ENCODE results near the gene GGPS1.
"Not testable (repeated sequence)": the region's sequence is repeated elsewhere in the genome, so short reads cannot be mapped to it uniquely, and the experiment has no call there.

Gene GGPS1

GRCh38 chr1:235342039-235342438 lies 13.7 kb downstream of the GGPS1 start:
- H3K36me3 Mint-ChIP-seq (ENCODE audit: low read depth), result peaks cover 56% of the 10 kb centered on the region
- no peak overlapping the region for H3K4me3 Mint-ChIP-seq
- H3K27me3 Mint-ChIP-seq, result no peaks in the 10 kb centered on the region
- DNase-seq, result no peak
- H3K9me3 Mint-ChIP-seq, result no peaks in the 10 kb centered on the region
- peak overlapping the region; percentile 17 for H3K27ac Mint-ChIP-seq
- peaks cover 15% of the 10 kb centered on the region for H3K4me1 Mint-ChIP-seq (ENCODE audit: low read depth)

- H3K9me3 Mint-ChIP-seq, result no peaks in the 10 kb centered on the region
- H3K27me3 Mint-ChIP-seq, result no peaks in the 10 kb centered on the region
- no peak overlapping the region for H3K4me3 Mint-ChIP-seq
- DNase-seq, result no peak
- H3K27ac Mint-ChIP-seq, result peak overlapping the region; percentile 27
- peaks cover 13% of the 10 kb centered on the region for H3K4me1 Mint-ChIP-seq (ENCODE audit: low read depth)
- H3K36me3 Mint-ChIP-seq (ENCODE audit: low read depth), result peaks cover 53% of the 10 kb centered on the region
Measured at GRCh38 chr1:235342471-235342870, 14.1 kb downstream of the GGPS1 start.

- peak overlapping the region; percentile 50 for H3K27ac Mint-ChIP-seq
- no peak overlapping the region for H3K4me3 Mint-ChIP-seq
- H3K36me3 Mint-ChIP-seq (ENCODE audit: low read depth), result peaks cover 47% of the 10 kb centered on the region
- peaks cover 13% of the 10 kb centered on the region for H3K4me1 Mint-ChIP-seq (ENCODE audit: low read depth)
- DNase-seq, result no peak
- H3K27me3 Mint-ChIP-seq, result no peaks in the 10 kb centered on the region
- no peaks in the 10 kb centered on the region for H3K9me3 Mint-ChIP-seq
Measured at GRCh38 chr1:235343726-235344125, 15.4 kb downstream of the GGPS1 start.

DNA sequence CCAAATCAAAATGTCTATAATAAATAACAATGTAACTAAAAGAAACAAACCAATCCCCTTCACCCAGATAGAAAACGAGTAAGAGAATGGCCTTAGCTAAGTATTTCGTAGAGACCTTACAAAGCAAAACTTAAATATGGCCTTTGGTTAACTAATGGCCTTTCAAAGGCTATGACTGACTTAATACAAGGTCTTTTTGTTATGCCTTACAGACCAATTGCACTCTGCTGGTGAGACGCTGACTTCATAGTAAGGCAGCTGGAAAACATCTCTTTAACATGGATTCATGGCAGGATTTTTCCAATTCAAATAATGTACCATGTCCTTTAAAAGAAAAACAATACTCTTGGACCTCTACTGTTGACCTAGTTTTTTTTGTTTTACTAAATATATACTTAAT lies 23.1 kb downstream of the GGPS1 start:
- Mint-ChIP-seq H3K27me3 (no peaks in the 10 kb centered on the region), H3K27ac (no peak overlapping the region), H3K9me3 (no peaks in the 10 kb centered on the region), H3K36me3 (ENCODE audit: low read depth) (peaks cover 3% of the 10 kb centered on the region), H3K4me3 (no peak overlapping the region), H3K4me1 (ENCODE audit: low read depth) (no peaks in the 10 kb centered on the region)
- DNase-seq, result no peak

- DNase-seq, result no peak
- Mint-ChIP-seq H3K4me3 (no peak overlapping the region), H3K36me3 (ENCODE audit: low read depth) (peaks cover under 1% of the 10 kb centered on the region), H3K27me3 (no peaks in the 10 kb centered on the region), H3K27ac (no peak overlapping the region), H3K9me3 (no peaks in the 10 kb centered on the region), H3K4me1 (ENCODE audit: low read depth) (no peaks in the 10 kb centered on the region)
Measured at GRCh38 chr1:235351898-235352297, 23.5 kb downstream of the GGPS1 start.

DNA sequence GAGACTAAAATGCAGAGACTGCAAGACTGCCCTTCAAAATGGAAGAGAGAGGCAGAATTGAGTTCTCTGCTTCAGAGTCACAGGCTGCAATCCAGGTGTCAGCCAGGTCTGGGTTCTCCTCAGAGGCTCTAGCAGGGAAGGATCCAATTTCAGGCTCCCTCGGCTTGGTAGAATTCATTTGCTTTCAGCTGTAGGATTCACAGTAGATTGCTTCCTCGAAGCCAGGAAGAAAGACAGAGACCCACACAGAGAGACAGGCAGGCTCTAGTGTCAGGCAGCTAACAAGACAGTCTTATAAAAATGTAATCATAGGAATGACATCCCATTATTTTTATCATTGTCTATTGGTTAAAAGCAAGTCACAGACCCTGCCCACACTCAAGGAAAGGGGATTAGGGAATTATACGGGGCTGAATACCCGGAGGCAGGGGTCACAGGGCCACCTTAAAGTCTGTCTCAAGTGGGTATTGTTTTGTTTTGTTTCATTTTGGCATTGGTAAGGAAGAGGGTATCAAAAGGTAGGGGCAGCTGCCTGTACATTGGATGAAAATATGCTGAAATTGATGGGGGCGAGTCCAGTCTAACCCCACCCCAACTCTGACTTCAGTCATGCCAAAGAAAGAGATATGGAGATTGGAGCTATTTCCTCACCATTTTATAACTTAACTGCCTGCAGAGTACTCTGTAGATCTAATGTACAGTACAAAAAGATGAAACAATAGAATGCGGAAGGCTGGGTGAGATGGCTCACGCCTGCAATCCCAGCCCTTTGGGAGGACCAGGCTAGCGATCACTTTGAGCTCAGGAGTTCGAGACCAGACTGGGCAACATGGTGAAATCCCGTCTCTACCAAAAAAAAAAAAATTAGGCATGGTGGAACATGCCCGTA lies 29.4 kb downstream of the GGPS1 start:
- Mint-ChIP-seq H3K36me3 (ENCODE audit: low read depth) (no peaks in the 10 kb centered on the region), H3K4me1 (ENCODE audit: low read depth) (no peaks in the 10 kb centered on the region), H3K4me3 (no peak overlapping the region), H3K27ac (no peak overlapping the region), H3K27me3 (no peaks in the 10 kb centered on the region), H3K9me3 (no peaks in the 10 kb centered on the region)
- DNase-seq, result no peak

DNA sequence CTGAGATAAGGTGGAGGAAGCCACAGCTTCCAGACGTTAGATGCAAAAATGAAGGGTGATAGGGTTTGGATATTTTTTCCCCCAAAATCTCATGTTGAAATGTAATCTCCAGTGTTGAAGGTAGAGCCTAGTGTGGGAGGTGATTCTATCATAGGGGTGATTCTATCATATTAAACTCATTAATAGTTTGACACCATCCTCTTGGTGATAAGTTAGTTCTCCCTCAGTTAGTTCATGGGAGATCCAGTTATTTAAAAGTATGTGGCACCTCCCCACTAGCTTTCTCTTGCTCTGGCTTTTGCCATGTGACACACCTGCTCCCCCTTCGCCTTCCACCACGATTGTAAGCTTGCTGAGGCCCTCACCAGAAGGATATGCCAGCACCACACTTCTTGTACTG lies 30.5 kb downstream of the GGPS1 start:
- Mint-ChIP-seq H3K9me3 (no peaks in the 10 kb centered on the region), H3K27ac (no peak overlapping the region), H3K36me3 (ENCODE audit: low read depth) (no peaks in the 10 kb centered on the region), H3K4me3 (no peak overlapping the region), H3K4me1 (ENCODE audit: low read depth) (no peaks in the 10 kb centered on the region), H3K27me3 (no peaks in the 10 kb centered on the region)
- no peak for DNase-seq

- DNase-seq, H3K27ac Mint-ChIP-seq, H3K4me3 Mint-ChIP-seq, H3K27me3 Mint-ChIP-seq, H3K9me3 Mint-ChIP-seq: not testable (repeated sequence)
- Mint-ChIP-seq H3K36me3 (ENCODE audit: low read depth) (peaks cover 17% of the 10 kb centered on the region), H3K4me1 (ENCODE audit: low read depth) (peaks cover 26% of the 10 kb centered on the region)
Measured at GRCh38 chr1:235364189-235364588, 35.8 kb downstream of the GGPS1 start.

DNA sequence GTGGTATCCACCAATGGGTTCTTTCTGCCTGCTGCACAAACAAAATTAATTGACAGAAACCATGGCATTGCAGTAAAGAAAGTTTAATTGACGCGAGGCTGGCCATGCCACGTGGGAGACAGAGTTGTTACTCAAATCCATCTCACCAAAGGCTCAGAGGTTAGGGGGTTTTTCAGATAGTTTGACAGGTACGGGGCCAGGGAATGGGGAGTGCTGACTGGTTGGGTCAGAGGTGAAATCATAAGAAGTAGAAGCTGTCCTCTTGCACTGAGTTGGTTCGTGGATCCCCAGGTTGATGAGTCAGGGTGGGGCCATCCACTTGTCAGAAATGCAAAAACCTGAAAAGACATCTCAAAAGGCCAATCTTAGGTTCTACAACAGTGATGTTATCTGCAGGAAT lies 37.9 kb downstream of the GGPS1 start:
- Mint-ChIP-seq H3K27ac (peak overlapping the region; percentile 97), H3K27me3 (no peaks in the 10 kb centered on the region), H3K4me3 (peak overlapping the region; percentile 98), H3K9me3 (no peaks in the 10 kb centered on the region), H3K36me3 (ENCODE audit: low read depth) (peaks cover 24% of the 10 kb centered on the region), H3K4me1 (ENCODE audit: low read depth) (peaks cover 32% of the 10 kb centered on the region)
- DNase-seq, result peak; percentile 42

DNA sequence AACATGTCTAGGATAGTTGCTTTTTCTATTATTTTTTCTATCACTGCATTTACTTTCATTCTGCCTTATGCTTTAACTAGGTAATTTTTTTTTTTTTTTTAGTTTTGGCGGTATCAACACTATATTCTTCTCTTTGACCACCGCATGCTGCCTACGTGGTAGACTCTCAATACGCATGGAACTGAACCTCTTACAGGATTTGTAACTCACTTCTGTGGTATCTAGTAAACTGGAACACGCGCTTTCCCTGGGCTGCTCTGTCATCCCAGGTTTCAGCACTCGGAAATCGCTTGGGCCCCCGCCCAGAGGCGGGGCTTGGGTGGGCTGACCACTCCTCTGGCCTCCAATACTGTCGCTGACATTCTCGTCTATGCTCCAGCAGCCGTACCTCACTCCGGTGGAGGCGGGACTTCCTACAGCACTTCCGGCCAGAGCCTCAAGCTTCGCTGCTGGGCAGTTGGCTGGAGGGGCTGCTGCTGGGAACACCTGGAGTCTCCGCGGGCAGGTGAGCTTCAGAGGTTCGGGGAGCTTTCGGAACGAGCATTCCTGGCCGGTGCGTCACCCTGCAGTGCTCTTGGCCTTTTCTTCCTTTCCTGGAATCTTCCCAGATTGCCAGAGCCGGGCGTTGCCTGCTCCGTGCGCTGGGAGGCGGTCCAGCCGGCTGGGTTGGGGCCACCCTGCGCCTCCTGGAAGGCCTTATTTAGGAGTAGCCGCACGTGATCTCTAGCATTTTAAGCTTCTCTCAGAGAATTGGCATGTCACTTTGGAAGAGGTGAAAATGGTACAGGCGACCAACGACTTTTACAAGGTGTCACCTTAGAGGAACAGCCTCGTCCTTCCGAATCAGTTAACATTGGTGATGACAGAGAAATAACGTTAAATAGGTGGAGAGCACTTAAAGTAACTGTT lies 38.9 kb downstream of the GGPS1 start, which contains the start of gene TBCE:
Gene TBCE (plus strand): TSS at position 428 of the 909 bp plus-strand sequence. CDS start 12,623 bp downstream, outside the sequence.
- DNase-seq, result peak; percentile 92
- peak within 1 kb of the TSS; percentile 97 for H3K27ac Mint-ChIP-seq
- peak within 1 kb of the TSS; percentile 98 for H3K4me3 Mint-ChIP-seq
- no peaks in the 10 kb centered on the region for H3K9me3 Mint-ChIP-seq
- no peaks in the 10 kb centered on the region for H3K27me3 Mint-ChIP-seq
- peaks cover 32% of the 10 kb centered on the region for H3K4me1 Mint-ChIP-seq (ENCODE audit: low read depth)
- peaks cover 25% of the 10 kb centered on the region for H3K36me3 Mint-ChIP-seq (ENCODE audit: low read depth)

DNA sequence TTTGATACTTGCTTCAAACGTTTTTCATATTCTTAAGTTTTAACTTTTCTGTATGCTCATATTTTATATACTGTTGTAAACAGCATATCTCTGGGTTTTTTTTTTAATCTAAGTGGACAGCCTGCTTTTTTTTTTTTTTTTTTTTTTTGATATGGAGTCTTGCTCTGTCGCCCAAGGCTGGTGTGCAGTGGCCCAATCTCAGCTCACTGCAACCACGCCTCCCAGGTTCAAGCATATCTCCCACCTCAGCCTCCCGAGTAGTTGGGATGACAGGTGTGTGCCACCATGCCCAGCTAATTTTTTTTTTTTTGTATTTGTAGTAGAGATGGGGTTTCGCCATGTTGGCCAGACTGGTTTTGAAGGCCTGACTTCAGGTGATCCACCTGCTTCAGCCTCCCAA lies 40.1 kb downstream of the GGPS1 start:
- H3K27ac Mint-ChIP-seq, result peak overlapping the region; percentile 97
- H3K36me3 Mint-ChIP-seq (ENCODE audit: low read depth), result peaks cover 31% of the 10 kb centered on the region
- peak overlapping the region; percentile 98 for H3K4me3 Mint-ChIP-seq
- peaks cover 35% of the 10 kb centered on the region for H3K4me1 Mint-ChIP-seq (ENCODE audit: low read depth)
- no peak for DNase-seq
- no peaks in the 10 kb centered on the region for H3K9me3 Mint-ChIP-seq
- no peaks in the 10 kb centered on the region for H3K27me3 Mint-ChIP-seq

GRCh38 chr1:235369802-235370201 lies 41.4 kb downstream of the GGPS1 start:
- H3K9me3 Mint-ChIP-seq, result no peaks in the 10 kb centered on the region
- peak overlapping the region; percentile 4 for H3K4me3 Mint-ChIP-seq
- no peak for DNase-seq
- peaks cover 37% of the 10 kb centered on the region for H3K36me3 Mint-ChIP-seq (ENCODE audit: low read depth)
- H3K4me1 Mint-ChIP-seq (ENCODE audit: low read depth), result peaks cover 37% of the 10 kb centered on the region
- no peaks in the 10 kb centered on the region for H3K27me3 Mint-ChIP-seq
- no peak overlapping the region for H3K27ac Mint-ChIP-seq

GRCh38 chr1:235375919-235376605 lies 47.7 kb downstream of the GGPS1 start:
- no peaks in the 10 kb centered on the region for H3K9me3 Mint-ChIP-seq
- no peak for DNase-seq
- H3K36me3 Mint-ChIP-seq (ENCODE audit: low read depth), result peaks cover 54% of the 10 kb centered on the region
- no peaks in the 10 kb centered on the region for H3K27me3 Mint-ChIP-seq
- H3K27ac Mint-ChIP-seq, result no peak overlapping the region
- peaks cover 15% of the 10 kb centered on the region for H3K4me1 Mint-ChIP-seq (ENCODE audit: low read depth)
- no peak overlapping the region for H3K4me3 Mint-ChIP-seq

GRCh38 chr1:235378134-235378735 lies 49.9 kb downstream of the GGPS1 start:
- H3K4me3 Mint-ChIP-seq, H3K9me3 Mint-ChIP-seq, H3K27me3 Mint-ChIP-seq, DNase-seq, H3K27ac Mint-ChIP-seq: not testable (repeated sequence)
- Mint-ChIP-seq H3K36me3 (ENCODE audit: low read depth) (peaks cover 60% of the 10 kb centered on the region), H3K4me1 (ENCODE audit: low read depth) (peaks cover 12% of the 10 kb centered on the region)
